Measurements from ENCODE around the gene BCAS1.

- TF ChIP-seq, protein P1, sequence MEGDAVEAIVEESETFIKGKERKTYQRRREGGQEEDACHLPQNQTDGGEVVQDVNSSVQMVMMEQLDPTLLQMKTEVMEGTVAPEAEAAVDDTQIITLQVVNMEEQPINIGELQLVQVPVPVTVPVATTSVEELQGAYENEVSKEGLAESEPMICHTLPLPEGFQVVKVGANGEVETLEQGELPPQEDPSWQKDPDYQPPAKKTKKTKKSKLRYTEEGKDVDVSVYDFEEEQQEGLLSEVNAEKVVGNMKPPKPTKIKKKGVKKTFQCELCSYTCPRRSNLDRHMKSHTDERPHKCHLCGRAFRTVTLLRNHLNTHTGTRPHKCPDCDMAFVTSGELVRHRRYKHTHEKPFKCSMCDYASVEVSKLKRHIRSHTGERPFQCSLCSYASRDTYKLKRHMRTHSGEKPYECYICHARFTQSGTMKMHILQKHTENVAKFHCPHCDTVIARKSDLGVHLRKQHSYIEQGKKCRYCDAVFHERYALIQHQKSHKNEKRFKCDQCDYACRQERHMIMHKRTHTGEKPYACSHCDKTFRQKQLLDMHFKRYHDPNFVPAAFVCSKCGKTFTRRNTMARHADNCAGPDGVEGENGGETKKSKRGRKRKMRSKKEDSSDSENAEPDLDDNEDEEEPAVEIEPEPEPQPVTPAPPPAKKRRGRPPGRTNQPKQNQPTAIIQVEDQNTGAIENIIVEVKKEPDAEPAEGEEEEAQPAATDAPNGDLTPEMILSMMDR (IDR thresholded peaks at IDR 0.05), result no peak
- TF ChIP-seq POLR2A (IDR thresholded peaks at IDR 0.05), result no peak
Observed at GRCh38 chr20:54000914-54001313, 69.5 kb downstream of the BCAS1 start.

Data from right lobe of liver (tissue), 4 donors.